MM.1S (cell line): ENCODE results near the gene HRCT1.

ENCODE experiments used
- EZH2 ChIP-seq: fragments of 300-600 bp; sonication (generic); optimal IDR thresholded peaks from 2 replicates; pipeline ENCODE3; 2017; ENCODE audit warnings: low read depth, mild to moderate bottlenecking, antibody characterized with exemption, low read length, mixed read lengths
- EZH2phosphoT487 ChIP-seq: fragments of 300-600 bp; sonication (generic); IDR thresholded peaks from 2 replicates; pipeline ENCODE4 v1.6.1; 2018; ENCODE audit warnings: antibody characterized with exemption, low read length
- TF ChIP-seq, protein P1 (sequence below): fragments of 300-600 bp; sonication (generic); IDR thresholded peaks from 2 replicates; pipeline ENCODE4 v1.5.1; 2016; ENCODE audit warnings: antibody characterized with exemption, low read length, mixed read lengths

- TF ChIP-seq, protein P1, sequence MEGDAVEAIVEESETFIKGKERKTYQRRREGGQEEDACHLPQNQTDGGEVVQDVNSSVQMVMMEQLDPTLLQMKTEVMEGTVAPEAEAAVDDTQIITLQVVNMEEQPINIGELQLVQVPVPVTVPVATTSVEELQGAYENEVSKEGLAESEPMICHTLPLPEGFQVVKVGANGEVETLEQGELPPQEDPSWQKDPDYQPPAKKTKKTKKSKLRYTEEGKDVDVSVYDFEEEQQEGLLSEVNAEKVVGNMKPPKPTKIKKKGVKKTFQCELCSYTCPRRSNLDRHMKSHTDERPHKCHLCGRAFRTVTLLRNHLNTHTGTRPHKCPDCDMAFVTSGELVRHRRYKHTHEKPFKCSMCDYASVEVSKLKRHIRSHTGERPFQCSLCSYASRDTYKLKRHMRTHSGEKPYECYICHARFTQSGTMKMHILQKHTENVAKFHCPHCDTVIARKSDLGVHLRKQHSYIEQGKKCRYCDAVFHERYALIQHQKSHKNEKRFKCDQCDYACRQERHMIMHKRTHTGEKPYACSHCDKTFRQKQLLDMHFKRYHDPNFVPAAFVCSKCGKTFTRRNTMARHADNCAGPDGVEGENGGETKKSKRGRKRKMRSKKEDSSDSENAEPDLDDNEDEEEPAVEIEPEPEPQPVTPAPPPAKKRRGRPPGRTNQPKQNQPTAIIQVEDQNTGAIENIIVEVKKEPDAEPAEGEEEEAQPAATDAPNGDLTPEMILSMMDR, result no peak
- no peak for TF ChIP-seq EZH2phosphoT487
- no peak for TF ChIP-seq EZH2
Measured at GRCh38 chr9:35859310-35859989, 46.6 kb upstream of the HRCT1 start.
